OCI-M2 (cell line): ENCODE measurements around the gene CARMIL1.
"Not testable (repeated sequence)": the region's sequence is repeated elsewhere in the genome, so short reads cannot be mapped to it uniquely, and the experiment has no call there.

Experiments used
- DNase-seq: peaks from one replicate; lab custom pipeline; 2025; ENCODE audit not compliant: unreplicated experiment; lab: John Stamatoyannopoulos, UW

Gene CARMIL1

DNA sequence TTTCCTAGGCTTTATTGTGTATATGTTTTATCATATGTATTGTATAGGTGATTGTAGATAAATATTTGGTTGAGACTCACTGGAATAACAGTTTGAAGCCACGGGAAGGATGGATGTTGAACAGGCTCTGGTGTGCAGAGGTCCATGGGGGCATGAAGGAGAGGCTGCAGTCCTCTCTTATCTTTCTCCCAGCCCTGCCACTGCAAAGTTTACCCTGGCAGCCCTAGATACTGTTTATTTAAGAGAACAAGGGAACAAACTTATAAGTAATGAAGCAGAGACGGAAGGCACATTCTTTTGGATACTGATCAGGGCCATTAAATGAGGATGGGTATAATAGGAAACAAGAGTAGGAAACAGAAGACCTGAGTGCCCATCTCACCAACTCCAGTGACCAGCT lies 269.3 kb downstream of the CARMIL1 start:
- DNase-seq: no peak

DNA sequence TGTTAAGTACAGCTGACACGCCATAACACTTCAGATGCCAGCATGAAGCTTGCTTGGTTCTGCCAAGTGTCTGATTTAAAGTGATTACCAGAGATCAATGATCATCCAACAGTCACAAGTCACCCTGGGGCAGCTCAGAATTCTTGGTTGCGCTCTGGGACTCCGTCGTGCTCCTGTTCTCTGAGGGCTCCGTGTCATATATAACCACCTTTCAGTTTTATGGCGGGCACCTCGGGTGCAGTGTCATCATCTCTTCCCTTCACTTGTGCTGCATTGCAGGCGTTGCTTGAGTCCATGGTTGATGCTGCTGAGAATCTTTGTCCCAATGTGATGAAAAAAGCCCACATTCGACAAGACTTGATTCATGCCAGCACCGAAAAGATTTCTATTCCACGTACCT lies 271.5 kb downstream of the CARMIL1 start:
- no peak for DNase-seq

DNA sequence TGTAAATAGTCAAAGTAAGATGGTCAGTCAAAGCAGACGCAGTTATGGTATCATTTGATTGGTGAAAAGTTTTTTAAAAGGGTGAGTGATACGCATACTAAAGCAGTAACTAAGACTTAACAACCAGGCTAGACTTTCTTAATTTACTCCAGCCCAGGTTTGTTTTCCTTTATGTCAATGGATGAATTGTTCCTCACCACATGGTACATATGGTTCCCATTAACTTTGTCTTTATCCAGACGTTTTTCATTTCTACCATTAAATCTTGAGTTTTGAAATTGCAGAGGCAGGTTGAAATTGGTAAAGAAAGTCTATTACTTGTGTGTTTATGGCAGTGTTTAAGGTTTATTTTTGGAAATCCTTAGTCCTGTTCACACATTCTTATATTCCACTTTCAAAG lies 274.3 kb downstream of the CARMIL1 start:
- no peak for DNase-seq

DNA sequence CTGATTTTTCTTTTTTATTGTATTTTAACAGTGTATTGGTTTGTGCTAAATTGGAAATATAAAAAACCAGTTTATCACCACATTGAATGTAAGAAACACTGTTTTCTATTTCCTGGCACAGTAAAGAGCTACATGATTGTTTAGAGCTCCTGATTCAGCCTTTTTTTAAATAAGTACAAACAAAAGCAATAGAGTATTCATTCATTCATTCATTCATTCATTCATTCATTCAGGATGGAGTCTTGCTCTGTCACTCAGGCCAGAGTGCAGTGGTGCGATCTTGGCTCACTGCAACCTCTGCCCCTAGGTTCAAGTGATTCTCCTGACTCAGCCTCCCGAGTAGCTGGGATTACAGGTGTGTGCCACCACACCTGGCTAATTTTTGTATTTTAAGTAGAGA lies 276.0 kb downstream of the CARMIL1 start:
- no peak for DNase-seq

DNA sequence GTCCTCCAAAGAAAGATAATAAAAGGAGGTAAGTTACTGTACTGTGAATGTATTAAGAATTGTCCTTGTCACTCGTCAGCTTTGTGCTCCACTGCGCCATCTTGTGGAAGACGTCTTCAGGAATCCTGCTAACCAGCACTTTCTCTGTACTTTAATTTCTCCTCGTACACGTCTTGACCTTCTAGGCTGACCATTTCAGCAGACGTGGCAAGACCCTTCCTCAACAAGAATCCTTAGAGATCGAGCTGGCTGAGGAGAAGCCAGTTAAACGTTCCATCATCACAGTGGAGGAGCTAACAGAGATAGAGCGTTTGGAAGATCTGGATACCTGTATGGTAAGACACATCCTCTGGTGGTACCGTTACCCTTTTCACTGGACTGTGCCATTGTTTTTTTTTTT lies 277.3 kb downstream of the CARMIL1 start:
- peak; percentile 80 for DNase-seq

DNA sequence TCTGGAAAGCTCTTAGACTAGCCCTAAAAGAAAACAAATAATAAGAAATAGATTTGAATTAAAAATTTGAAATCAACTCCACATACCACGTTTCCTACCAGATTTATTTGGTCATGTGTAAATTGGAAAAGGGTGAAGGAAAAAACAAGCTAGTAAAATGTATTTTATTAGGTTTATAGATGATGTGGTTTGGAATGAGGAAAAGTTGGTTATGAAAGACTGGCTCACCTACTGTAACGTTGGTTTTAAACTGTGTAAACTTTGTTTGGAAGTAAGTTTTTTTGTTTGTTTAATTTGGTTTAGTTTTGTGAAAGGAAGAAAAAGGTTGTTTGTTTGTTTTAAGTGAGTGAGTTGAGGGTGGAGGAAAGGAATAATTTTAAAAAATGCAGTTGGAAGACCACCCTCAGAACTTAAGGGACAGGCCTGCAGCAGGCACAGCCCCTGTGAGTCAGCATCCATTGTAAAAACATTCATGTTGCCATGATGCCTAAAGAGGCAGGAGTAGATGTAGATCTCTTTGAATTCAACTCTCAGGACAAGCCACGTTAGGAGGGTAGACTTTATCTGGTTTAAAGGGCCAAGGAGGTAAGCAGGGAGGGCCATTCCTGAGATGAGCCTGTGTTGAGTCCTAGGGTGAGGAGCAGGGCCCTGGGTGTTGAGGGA lies 279.1 kb downstream of the CARMIL1 start:
- DNase-seq: no peak

DNA sequence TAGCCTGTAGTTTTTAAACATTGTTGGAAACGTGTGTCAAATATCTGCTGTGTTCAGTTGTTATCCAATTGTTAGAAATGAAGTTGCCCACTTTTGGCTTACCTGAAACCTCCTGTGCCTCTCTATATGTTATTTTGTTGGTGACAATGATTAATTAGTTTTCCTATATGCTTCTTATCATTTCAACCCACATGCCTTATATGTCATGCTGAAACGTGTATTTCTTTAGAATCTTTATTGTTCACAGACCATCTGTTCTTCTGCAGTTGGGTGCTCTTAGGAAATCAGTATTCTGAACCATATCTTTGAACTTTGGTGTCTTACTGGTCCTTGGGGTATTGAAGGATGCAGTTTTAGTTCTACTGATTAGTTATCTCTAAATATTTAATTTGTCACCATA lies 281.7 kb downstream of the CARMIL1 start:
- DNase-seq: no peak

DNA sequence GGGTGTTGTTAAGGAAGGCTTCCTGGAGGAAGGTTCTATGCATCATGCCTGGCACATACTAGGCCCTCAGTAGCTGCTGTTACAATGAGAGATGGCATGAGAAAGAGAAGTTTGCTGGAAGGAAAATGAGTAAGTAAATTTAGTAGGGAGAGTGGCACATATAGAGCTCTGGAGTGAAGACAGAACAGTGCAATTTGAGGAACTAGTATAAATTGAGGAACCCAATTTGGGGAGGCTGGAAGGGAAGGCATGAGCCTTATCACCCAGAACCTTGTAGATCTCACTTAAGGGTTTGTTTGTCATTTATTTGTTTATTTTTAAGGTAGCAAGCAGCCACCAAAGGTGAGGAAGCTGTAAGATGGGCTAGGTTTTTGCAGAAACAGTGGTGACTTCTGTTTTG lies 285.8 kb downstream of the CARMIL1 start:
- DNase-seq: no peak

DNA sequence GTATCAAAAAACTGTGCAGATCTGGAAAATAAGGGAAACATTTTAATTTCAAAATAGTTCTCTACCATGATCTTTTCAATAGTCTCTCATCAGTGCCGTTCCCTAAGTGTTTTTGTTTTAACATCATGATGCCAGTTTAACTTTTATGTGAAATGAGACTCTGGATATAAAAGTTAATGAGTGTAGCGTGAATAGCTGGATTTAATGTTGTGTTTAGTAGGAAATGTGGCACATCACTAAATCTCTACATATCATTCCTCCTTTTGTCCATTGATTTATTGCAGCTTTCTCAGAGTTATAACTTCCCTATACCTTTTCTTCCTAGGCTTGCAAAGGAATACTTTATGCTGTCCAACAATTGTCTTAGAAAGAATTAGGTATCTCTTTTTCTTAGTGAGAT lies 291.4 kb downstream of the CARMIL1 start:
- DNase-seq: no peak

DNA sequence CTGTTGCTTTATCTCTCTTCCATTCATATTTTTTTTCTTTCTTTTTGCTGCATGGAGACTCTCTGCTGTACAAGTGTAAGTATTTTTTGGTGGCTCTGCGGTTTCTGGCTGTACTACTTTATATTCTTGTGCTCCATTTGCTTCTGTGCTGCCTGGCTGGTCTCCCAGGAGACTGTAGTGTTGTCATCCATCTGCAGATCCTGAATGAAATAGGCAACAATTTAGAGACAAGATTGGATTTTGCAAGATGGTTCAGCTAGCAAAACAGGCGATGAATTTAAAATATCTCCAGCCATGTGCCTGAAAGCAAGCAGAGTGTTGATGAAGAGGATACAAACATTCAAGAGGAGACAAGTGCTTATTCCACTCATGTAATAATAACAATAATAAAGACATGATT lies 297.7 kb downstream of the CARMIL1 start:
- no peak for DNase-seq

DNA sequence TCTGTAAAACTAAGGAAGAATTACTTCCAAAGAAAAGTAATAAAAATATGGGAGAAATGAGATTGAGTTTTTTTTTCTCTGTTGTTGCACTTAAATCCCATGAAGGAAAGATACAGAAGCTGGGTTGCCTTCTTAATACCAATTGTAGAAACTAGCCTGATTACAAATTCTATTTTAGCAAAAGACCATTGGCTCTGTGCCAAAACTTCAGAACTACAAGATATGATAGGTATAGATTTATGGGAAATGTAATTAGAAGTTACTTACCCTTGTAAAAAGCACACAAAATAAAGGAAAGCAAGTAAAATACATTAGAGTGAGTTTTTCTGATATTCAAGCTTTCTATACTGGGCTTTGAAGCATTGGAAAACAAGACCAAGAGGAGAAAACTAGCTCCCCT lies 299.4 kb downstream of the CARMIL1 start:
- DNase-seq: no peak

DNA sequence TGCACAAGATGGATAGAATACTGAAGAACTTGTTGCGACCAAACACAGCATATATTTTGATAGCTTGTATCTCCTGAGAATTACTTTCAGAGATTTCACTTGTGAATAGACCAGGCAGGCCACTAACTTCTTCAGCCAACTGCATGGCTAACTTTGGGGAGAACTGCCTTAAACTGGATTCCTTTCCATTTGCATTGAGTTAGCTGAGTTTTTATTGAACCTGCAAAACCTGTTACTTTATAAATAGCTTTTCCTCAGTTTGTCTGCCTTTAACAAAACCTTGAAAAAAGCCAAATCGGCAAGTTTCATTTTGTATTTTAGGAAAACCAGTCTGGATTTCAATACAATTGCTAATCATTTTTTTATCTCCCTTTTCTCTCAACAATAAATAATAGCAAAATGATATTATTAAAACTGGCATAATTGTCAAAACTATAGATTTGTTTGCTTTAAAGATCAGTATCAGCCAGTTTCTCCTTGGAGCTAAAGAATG lies 300.3 kb downstream of the CARMIL1 start:
- no peak for DNase-seq

DNA sequence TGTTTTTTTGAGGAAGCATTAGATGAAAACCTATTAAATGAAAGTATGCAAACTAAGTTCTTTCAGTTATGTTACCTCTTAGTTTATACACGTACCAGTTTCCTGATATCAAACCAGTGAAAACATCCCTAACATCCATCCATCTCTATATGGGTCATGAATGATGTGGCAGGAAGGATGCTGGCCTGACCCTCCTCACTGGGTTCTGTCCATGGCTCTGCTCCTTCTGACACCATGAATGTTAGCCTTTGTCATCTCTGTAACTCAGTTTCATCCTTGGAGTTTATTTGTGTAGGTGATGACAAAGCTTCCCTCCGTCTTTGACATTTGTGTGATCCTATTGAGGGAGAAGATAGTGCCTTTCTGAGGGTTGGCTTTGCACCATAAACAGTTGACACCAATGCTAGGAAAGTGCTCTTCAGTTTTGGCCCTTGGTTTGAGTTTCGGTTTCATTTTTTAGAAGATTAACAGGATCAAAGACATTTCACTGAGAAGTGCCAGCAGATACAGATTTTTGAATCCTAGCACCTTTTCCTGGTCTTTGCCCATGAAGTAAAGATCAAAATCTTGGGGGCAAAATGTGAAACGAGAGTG lies 300.8 kb downstream of the CARMIL1 start:
- DNase-seq: no peak

DNA sequence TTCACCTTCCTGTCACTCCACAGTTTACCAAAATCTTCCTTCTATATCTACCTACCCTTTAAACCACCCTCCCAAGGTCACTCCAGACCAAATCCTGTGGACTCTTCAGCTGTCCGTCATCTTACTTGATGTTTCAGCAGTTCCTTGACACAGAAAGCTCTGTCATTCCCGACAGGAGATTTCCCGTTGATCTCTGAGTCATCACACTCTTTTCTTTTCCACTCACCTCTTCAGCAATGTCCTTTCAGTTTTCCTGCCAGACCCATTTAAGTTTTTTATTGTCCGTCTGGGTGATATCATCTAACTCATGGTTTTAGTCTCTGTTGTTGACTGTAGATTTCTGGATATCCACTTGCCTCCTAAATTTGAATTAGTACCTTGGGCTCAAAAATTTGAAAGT lies 302.9 kb downstream of the CARMIL1 start:
- DNase-seq: no peak

DNA sequence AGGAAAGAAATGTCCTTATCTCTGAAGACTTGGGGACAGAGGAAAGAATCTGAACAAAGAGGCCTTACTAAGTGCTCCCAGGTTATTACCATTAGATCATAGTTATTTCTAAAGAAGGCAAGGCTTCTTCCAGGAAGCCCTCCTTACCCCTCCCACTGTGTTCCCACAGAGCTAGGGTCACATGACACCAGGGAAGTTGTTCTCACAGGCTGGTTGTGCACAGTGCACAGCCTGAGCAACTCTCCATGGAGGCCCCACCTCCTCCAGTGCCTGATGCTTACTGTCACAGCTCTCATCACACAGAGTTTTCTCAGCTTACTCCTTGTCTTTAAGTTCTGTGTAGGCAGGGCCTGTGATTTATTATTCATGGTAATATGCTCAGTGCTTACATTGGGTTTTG lies 303.9 kb downstream of the CARMIL1 start:
- no peak for DNase-seq

DNA sequence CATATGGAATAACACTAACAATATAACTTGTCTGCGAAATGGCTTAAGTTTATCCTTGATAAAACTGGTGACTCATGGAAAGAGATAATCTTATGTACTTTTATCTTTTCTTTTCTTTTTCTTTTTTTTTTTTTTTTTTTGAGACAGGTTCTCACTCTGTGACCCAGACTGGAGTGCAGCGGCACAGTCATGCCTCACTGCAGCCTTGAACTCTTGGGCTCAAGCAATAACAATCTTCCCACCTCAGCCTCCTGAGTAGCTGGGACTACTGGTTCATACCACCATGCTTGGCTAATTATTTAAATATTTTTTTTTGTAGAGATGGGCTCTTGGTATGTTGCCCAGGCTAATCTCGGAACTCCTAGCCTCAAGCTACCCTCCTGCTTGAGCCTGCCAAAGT lies 304.7 kb downstream of the CARMIL1 start:
- DNase-seq: no peak

DNA sequence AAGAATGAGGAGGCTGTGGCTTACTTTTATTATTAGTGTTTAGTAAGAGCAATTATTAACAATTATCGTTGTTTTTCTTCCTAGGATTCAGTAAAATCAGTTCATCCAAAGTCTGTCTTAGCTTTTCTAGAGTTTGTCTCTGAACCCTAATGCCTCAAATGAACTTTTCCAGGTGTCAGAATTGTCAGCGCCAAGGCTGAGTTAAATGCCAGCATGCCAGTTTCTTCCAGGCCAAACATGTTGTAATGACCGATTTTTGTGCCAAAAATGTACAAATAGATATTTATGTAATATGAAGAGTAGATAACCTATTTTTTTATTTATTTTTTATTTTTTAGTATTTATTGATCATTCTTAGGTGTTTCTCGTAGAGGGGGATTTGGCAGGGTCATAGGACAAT lies 306.1 kb downstream of the CARMIL1 start:
- no peak for DNase-seq

DNA sequence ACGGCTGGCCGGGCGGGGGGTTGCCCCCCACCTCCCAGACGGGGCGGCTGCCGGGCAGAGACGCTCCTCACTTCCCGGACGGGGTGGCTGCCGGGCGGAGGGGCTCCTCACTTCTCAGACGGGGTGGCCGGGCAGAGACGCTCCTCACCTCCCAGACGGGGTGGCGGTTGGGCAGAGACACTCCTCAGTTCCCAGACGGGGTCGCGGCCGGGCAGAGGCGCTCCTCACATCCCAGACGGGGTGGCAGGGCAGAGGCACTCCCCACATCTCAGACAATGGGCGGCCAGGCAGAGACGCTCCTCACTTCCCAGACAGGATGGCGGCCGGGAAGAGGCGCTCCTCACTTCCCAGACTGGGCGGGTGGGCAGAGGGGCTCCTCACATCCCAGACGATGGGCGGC lies 306.9 kb downstream of the CARMIL1 start:
- DNase-seq: not testable (repeated sequence)

DNA sequence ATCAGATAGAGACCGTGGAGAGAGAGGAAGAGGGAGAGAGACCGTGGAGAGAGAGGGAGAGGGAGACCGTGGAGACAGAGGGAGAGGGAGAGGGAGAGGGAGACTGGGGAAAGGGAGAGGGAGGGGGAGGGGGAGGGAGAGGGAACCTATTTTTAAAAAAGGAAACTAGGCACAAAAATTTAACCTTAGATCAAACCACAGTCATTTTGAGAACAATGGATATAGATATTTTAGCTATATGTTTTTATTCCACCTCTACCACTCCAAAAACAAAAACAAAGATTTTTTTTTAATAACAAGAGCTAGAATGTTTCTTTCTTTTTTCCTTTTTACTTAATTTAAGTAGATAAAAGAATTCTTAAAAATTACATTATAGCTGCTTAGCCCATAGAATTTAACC lies 307.8 kb downstream of the CARMIL1 start:
- no peak for DNase-seq

DNA sequence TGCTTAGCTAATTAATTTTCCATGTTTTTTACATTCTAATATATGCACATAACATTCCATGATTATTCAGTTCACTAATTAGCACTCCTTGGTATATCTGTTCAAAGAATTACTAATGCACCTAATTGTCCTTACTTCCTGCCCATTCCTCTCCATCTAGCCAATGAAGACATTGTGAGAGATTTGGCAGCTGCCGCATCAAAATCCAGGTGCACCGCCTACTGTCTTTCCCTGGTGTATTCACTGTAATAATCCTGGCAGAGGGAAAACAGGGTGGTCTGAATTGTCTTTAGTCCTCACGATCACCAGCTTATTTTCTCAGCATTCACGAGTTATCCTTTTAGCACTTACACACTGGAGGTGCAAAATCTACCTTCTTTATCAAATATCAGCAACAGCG lies 311.8 kb downstream of the CARMIL1 start:
- DNase-seq: no peak

DNA sequence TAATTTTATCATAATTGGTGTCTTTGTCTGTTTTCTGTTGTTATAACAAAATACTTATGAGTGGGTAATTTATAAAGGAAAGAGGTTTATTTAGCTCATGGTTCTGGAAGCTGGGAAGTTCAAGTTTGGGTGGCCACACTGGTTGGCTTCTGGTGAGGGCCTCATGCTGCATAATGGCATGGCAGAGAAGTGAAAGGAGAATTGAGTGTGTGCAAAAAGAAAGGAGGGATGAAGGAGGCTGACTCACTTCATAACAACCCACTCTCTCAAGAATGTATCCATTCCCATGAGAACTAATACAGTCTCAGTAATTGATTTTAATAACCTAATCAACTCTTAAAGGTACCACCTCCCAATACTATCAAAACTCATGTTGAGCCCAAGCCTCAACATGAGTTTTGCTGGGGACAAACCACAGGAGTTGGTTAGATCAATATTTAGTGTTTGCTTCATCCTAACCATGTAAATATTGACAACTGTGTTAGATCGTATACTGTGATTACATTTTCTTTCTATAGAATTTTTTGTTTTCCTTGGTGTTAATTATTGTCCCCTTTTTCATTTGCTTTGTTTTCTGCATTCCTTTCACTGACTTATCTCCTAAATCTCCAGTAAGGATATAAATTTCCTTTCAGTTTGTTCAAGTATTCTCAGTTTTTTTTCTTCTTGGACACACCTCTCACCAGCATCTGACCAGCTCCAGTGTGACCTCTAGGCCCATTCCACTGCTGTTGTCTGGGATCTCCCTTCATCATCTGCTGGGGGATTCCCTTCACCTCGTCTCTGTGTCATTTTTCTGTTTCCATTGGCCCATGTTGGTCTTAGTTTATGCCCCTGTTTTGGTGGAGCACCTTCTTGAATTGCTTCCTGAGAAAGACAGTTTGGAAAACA lies 318.0 kb downstream of the CARMIL1 start:
- DNase-seq: no peak

DNA sequence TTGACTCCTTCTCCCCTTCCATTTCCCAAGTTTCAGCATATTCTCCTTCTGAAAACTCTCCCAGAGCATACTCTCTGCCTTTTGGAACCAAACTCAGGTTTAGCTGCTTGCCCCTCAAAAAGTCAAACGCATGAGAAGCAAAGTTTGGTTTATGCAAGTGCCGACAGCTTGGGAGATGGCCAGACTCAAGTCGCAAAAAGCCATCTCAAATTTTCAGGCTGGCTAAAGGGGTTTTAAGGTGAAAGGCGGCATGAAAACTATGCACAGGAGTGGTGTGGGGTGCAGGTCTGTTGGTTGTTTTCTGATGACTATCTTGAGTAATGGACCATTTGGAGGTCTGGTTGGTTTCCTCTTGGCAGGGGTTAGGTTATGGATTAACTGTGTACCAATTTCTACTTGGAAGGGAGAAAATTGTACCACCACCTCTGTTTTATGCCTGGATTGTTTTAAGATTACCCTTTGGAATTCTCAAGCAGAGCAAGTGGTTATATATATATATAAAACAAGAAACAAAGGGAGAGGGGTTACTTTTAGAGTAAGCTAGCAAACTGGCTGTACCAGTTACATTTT lies 320.4 kb downstream of the CARMIL1 start:
- no peak for DNase-seq
